Peyer's patch (tissue), 4 donors: ENCODE data around the gene FFAR1.

ENCODE experiments used
- CTCF ChIP-seq, 6 experiments: fragments of 450-650 bp in 4 of 6; fragments of 200-600 bp in 2 of 6; sonication (generic) in 1 of 6; IDR thresholded peaks; one replicate each; pipeline ENCODE4 v1.5.1; 2017 to 2019; ENCODE audit warnings: antibody characterized with exemption in 6 of 6, mild to moderate bottlenecking in 3 of 6, moderate library complexity in 1 of 6
- POLR2A ChIP-seq, 2 donors: fragments of 450-650 bp; IDR thresholded peaks; one replicate each; pipeline ENCODE4 v1.5.1; 2017; ENCODE audit warnings: antibody characterized with exemption in 2 of 2, mild to moderate bottlenecking in 2 of 2, moderate library complexity in 2 of 2

DNA sequence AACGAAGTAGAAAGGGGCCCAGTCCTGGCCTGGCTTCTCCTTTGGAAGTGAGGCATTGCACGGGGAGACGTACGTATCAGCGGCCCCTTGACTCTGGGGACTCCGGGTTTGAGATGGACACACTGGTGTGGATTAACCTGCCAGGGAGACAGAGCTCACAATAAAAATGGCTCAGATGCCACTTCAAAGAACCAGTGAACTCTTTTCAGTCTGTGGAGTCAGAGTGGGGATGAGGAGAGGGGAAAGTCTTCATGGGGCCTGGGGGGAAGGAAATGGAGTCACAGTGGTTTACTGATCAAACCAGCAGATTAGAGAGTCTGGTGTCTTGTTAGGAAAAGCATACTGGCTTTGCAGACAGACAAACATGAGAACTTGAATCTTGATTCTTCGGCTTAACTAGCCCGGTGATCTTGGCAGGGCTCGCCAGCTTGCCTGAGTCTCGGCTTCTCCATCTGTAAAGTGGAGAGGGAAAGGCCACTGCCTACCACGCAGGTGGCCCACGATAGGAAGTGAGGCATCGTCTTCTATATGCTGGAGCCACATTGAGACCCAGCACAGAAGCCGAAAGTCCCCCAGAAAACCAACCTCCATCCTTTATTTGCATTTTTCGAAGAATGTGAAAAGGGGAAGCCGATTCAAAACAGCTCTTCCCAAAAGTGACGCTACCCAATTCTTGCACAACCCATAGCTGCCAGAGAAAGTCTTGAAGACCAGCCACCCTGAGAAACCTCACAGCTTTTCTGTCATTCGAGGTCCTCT, at the start of gene FFAR1:
- no peak for TF ChIP-seq CTCF (IDR thresholded peaks at IDR 0.05)
- no peak for TF ChIP-seq POLR2A (IDR thresholded peaks at IDR 0.05)
